Natural killer cell treated with Interleukin-12 subunit alpha and Interleukin-12 subunit beta and Interleukin-15 and Interleukin-18, amount 100 ng/mL, for 72 hours (primary cell): ENCODE data around the gene PGAP3. TPM values are rescaled to one million over a fixed set of nuclear protein-coding genes. Genes with fewer than 3 reads are reported as not detected.

Experiments
- ATAC-seq, 2 donors: fragments of 150-1000 bp; cut with Tn5 transposase in 1 of 2; sonication (Bioruptor Pico), chemical (Tn5 transposase) in 1 of 2; 2 replicates each; pipeline ENCODE4 v1.10.0; 2021
- DNase-seq: peaks from one replicate; pipeline ENCODE4 v3.0.0; 2022; ENCODE audit warnings: low spot score
- H3K27ac Mint-ChIP-seq, 2 donors: 1 replicate in 1 of 2; 2 replicates in 1 of 2; pipeline ENCODE4 v1.8.0; 2022; ENCODE audit warnings: mixed read lengths in 2 of 2, mild to moderate bottlenecking in 1 of 2, moderate library complexity in 1 of 2
- H3K27me3 Mint-ChIP-seq, 2 donors: 1 replicate in 1 of 2; 2 replicates in 1 of 2; pipeline ENCODE4 v1.8.0; 2022; ENCODE audit warnings: mixed read lengths in 2 of 2
- H3K36me3 Mint-ChIP-seq: one replicate; pipeline ENCODE4 v1.8.0; 2022; ENCODE audit warnings: mixed read lengths
- H3K4me1 Mint-ChIP-seq, 2 donors: 1 replicate in 1 of 2; 2 replicates in 1 of 2; pipeline ENCODE4 v1.8.0; 2022; ENCODE audit warnings: low read depth in 2 of 2, mixed read lengths in 2 of 2, mild to moderate bottlenecking in 1 of 2
- H3K4me3 Mint-ChIP-seq: one replicate; pipeline ENCODE4 v1.8.0; 2022; ENCODE audit warnings: mixed read lengths
- H3K9me3 Mint-ChIP-seq: 2 replicates; pipeline ENCODE4 v1.8.0; 2022; ENCODE audit warnings: mixed read lengths
- total RNA-seq, 2 donors: library from RNA; stranded (reverse); gene quantifications; one replicate each; pipeline ENCODE4 v1.2.3, GENCODE V29; 2022

PGAP3 gene
- total RNA-seq, 2 donors from 2014 or later = 8.8 to 13.7 TPM

GRCh38 chr17:39709319-39709997 is 21.6 kb upstream of the PGAP3 start:
- ATAC-seq (peak; percentile 69 to 74), DNase-seq (no peak)
- no peaks in the 10 kb centered on the region for H3K36me3 Mint-ChIP-seq
- H3K27me3 Mint-ChIP-seq = no peaks in the 10 kb centered on the region
- H3K4me1 Mint-ChIP-seq = peaks cover 31 to 34% of the 10 kb centered on the region in 2 donors
- H3K27ac Mint-ChIP-seq = peak overlapping the region; percentile 78 to 92
- H3K9me3 Mint-ChIP-seq = no peaks in the 10 kb centered on the region
- H3K4me3 Mint-ChIP-seq = peak overlapping the region; percentile 75

- Mint-ChIP-seq H3K36me3 (no peaks in the 10 kb centered on the region), H3K27me3 (no peaks in the 10 kb centered on the region), H3K4me1 (peaks cover 38 to 54% of the 10 kb centered on the region in 2 donors), H3K9me3 (no peaks in the 10 kb centered on the region), H3K27ac (peak overlapping the region; percentile 78 to 92), H3K4me3 (peak overlapping the region; percentile 52)
- no peak for ATAC-seq
- DNase-seq = no peak
Measured at GRCh38 chr17:39706921-39707337, 19.1 kb upstream of the PGAP3 start.

DNA sequence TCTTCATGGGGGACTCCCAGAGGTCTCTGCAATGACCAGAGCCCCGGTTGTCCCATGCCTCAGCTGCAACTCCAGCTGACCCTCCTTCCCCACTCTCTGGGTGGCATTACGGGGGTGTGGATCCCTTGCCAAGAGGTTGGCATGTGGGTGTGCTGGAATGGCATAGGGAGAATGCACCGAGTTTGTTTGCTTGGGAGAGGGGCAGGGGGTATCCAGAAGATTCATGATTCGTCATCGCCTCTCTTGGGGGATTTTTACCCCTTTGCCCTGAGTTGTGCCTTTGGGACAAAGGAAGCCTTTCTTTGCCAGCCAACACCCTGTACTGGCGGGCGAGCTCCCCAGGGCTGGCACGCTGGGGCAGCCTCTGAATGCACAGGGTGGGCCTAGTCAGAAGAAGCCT is 18.5 kb upstream of the PGAP3 start:
- H3K4me1 Mint-ChIP-seq = peaks cover 33 to 52% of the 10 kb centered on the region in 2 donors
- no peak overlapping the region for H3K27ac Mint-ChIP-seq
- H3K27me3 Mint-ChIP-seq = peaks cover 0 to 2% of the 10 kb centered on the region in 2 donors

GRCh38 chr17:39705786-39706348 is 18.0 kb upstream of the PGAP3 start:
- H3K9me3 Mint-ChIP-seq = no peaks in the 10 kb centered on the region
- peaks cover 4 to 7% of the 10 kb centered on the region in 2 donors for H3K27me3 Mint-ChIP-seq
- no peak overlapping the region for H3K4me3 Mint-ChIP-seq
- peaks cover 37 to 57% of the 10 kb centered on the region in 2 donors for H3K4me1 Mint-ChIP-seq
- H3K36me3 Mint-ChIP-seq = no peaks in the 10 kb centered on the region
- no peak for ATAC-seq
- DNase-seq = no peak
- no peak overlapping the region for H3K27ac Mint-ChIP-seq

More for the DNA sequence above, 18.5 kb upstream of the PGAP3 start:
- no peaks in the 10 kb centered on the region for H3K36me3 Mint-ChIP-seq
- no peak overlapping the region for H3K4me3 Mint-ChIP-seq
- no peak for DNase-seq
- H3K9me3 Mint-ChIP-seq = no peaks in the 10 kb centered on the region
- no peak for ATAC-seq

DNA sequence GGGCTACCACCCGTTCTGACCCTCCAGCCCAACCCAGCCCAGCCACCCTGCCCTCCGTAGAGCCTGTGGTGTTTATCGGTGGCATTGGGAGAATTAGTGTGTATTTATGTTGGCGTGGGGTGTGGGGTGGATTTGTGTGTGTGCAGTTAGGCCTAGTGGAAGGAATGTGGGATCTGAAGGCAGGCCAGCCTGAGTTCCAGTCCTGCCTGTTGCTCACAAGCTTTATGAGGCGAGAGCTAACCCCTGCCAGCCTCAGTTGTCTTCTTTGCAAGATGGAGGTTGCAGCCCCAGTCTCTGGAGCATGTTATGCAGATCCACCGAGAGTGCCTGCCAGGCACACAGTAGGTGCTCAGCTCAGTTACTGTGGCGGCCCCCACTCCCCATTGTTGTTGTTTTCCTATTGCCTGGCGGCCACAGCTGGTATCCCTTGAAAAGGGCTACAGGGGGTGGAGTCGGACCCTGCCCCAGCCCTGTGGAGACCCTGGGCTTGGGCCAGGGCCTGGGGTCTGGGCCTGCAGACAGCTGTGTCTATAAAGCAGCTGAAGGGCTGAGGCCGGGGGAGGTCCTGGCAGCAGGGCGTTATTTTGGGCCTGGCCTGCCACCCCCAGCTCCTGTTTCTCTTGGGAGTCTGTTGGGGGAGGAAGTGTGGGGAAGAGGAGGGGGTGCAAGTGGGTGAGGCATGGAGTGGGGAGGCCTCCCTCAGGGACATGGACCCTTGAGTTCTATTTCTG is 17.1 kb upstream of the PGAP3 start:
- Mint-ChIP-seq H3K36me3 (no peaks in the 10 kb centered on the region), H3K27me3 (peaks cover 7 to 8% of the 10 kb centered on the region in 2 donors), H3K4me3 (no peak overlapping the region), H3K27ac (peak overlapping the region in 1 of 2 donors; percentile 64), H3K4me1 (peaks cover 37 to 53% of the 10 kb centered on the region in 2 donors), H3K9me3 (no peaks in the 10 kb centered on the region)
- no peak for DNase-seq
- ATAC-seq = no peak

DNA sequence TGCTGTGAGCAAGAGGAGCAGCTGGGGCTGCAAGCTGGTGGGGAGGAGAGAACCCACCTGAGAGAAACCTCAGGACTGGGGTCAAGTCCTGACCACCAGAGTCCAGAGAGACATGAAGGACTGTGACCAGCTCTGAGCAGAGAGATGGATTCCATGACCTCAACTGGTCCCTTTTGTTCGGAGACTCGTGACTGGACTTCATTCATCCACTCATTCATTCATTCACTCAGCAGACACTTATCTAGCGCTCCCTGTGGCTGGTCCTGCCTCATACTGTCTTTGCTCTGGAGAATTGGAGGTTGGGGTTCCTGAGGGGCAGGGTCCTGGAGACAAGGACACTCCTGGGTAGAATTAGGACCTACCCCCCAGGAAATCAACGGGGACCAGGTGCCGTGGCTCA is 16.1 kb upstream of the PGAP3 start:
- DNase-seq (no peak), ATAC-seq (peak in 1 of 2 donors; percentile 2)
- peaks cover 13 to 17% of the 10 kb centered on the region in 2 donors for H3K27me3 Mint-ChIP-seq
- no peaks in the 10 kb centered on the region for H3K9me3 Mint-ChIP-seq
- no peaks in the 10 kb centered on the region for H3K36me3 Mint-ChIP-seq
- H3K4me1 Mint-ChIP-seq = peaks cover 33 to 49% of the 10 kb centered on the region in 2 donors
- H3K27ac Mint-ChIP-seq = peak overlapping the region in 1 of 2 donors; percentile 64
- no peak overlapping the region for H3K4me3 Mint-ChIP-seq

GRCh38 chr17:39702901-39703893 is 15.3 kb upstream of the PGAP3 start:
- ATAC-seq = peak; percentile 62 to 83
- H3K27ac Mint-ChIP-seq = peak overlapping the region in 1 of 2 donors; percentile 64
- no peak for DNase-seq
- no peaks in the 10 kb centered on the region for H3K9me3 Mint-ChIP-seq
- H3K36me3 Mint-ChIP-seq = no peaks in the 10 kb centered on the region
- H3K4me3 Mint-ChIP-seq = no peak overlapping the region
- H3K27me3 Mint-ChIP-seq = peaks cover 13 to 21% of the 10 kb centered on the region in 2 donors
- peaks cover 29 to 42% of the 10 kb centered on the region in 2 donors for H3K4me1 Mint-ChIP-seq

GRCh38 chr17:39701784-39702422 is 14.0 kb upstream of the PGAP3 start:
- H3K36me3 Mint-ChIP-seq = no peaks in the 10 kb centered on the region
- ATAC-seq = no peak
- H3K27ac Mint-ChIP-seq = peak overlapping the region in 1 of 2 donors; percentile 30
- H3K4me1 Mint-ChIP-seq = peaks cover 18 to 38% of the 10 kb centered on the region in 2 donors
- DNase-seq = no peak
- no peak overlapping the region for H3K4me3 Mint-ChIP-seq
- peaks cover 15 to 21% of the 10 kb centered on the region in 2 donors for H3K27me3 Mint-ChIP-seq
- H3K9me3 Mint-ChIP-seq = no peaks in the 10 kb centered on the region

- Mint-ChIP-seq H3K9me3 (no peaks in the 10 kb centered on the region), H3K4me3 (peak overlapping the region; percentile 34), H3K36me3 (no peaks in the 10 kb centered on the region), H3K27me3 (peaks cover 15 to 21% of the 10 kb centered on the region in 2 donors), H3K27ac (peak overlapping the region in 1 of 2 donors; percentile 30), H3K4me1 (peaks cover 16 to 37% of the 10 kb centered on the region in 2 donors)
- DNase-seq (no peak), ATAC-seq (no peak)
Measured at GRCh38 chr17:39701012-39701783, 13.3 kb upstream of the PGAP3 start.

DNA sequence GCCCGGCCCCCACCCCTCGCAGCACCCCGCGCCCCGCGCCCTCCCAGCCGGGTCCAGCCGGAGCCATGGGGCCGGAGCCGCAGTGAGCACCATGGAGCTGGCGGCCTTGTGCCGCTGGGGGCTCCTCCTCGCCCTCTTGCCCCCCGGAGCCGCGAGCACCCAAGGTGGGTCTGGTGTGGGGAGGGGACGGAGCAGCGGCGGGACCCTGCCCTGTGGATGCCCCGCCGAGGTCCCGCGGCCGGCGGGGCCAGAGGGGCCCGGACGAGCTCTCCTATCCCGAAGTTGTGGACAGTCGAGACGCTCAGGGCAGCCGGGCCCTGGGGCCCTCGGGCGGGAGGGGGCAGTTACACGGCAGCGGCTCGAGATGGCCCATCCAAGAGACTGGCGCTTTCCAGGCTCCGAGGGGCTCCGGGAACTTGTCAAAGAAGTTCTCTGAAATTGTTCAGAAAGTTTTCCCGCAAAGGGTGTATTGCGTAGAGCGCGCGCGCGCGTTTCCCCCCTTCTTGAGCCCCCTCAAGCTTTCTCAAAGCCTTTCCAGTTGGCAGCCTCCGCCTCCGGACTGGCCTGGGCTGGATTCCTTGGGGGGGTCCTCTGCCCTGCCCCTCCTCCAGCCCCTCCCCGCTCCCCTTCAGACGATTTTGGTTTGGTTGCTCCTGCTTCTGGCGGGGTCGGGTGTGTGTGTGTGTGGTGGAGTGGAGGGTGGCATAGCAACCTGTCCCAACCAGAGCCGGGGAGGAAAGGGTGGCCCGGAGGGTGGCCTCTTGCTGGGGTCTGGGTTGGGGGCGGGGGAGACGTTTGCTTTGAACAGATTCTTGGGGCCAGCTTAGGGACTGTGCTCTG is 12.5 kb upstream of the PGAP3 start:
- peak overlapping the region; percentile 34 for H3K4me3 Mint-ChIP-seq
- H3K4me1 Mint-ChIP-seq = peaks cover 16 to 37% of the 10 kb centered on the region in 2 donors
- ATAC-seq = peak in 1 of 2 donors; percentile 17
- H3K9me3 Mint-ChIP-seq = no peaks in the 10 kb centered on the region
- H3K27me3 Mint-ChIP-seq = peaks cover 15 to 21% of the 10 kb centered on the region in 2 donors
- DNase-seq = no peak
- H3K27ac Mint-ChIP-seq = peak overlapping the region in 1 of 2 donors; percentile 30
- no peaks in the 10 kb centered on the region for H3K36me3 Mint-ChIP-seq

DNA sequence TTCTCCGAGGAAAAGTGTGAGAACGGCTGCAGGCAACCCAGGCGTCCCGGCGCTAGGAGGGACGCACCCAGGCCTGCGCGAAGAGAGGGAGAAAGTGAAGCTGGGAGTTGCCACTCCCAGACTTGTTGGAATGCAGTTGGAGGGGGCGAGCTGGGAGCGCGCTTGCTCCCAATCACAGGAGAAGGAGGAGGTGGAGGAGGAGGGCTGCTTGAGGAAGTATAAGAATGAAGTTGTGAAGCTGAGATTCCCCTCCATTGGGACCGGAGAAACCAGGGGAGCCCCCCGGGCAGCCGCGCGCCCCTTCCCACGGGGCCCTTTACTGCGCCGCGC is 11.9 kb upstream of the PGAP3 start, which contains the start of gene ERBB2:
Gene ERBB2 (plus strand): TSS at position 247 of the 330 bp plus-strand sequence. CDS start 175 bp downstream, outside the sequence.
- Mint-ChIP-seq H3K27ac (peak within 1 kb of the TSS in 1 of 2 donors; percentile 30), H3K36me3 (no peaks in the 10 kb centered on the region), H3K4me1 (peaks cover 16 to 35% of the 10 kb centered on the region in 2 donors), H3K4me3 (peak within 1 kb of the TSS; percentile 59), H3K9me3 (no peaks in the 10 kb centered on the region), H3K27me3 (peaks cover 15 to 21% of the 10 kb centered on the region in 2 donors)
- no peak for ATAC-seq
- no peak for DNase-seq
